IPS-18c (cell line): Measurements from ENCODE around the gene TMEFF1.

Source experiments
- H3K4me3 ChIP-seq: 2 replicates; pipeline ENCODE4 v1.7.0; 2013; ENCODE audit warnings: low read depth, mild to moderate bottlenecking, low read length, moderate library complexity; ENCODE audit not compliant: insufficient read depth
- H3K9me3 ChIP-seq: one replicate; pipeline ENCODE4 v1.6.1; 2013; ENCODE audit warnings: mild to moderate bottlenecking, low read length, moderate library complexity; ENCODE audit not compliant: control insufficient read depth, insufficient read depth

Gene TMEFF1

GRCh38 chr9:100579665-100580064 lies 106.7 kb downstream of the TMEFF1 start:
- Histone ChIP-seq H3K9me3 (no peaks in the 10 kb centered on the region), H3K4me3 (no peak overlapping the region)

- Histone ChIP-seq H3K4me3 (no peak overlapping the region), H3K9me3 (no peaks in the 10 kb centered on the region)
Observed at GRCh38 chr9:100580257-100580656, 107.3 kb downstream of the TMEFF1 start.

GRCh38 chr9:100581081-100581480 lies 108.1 kb downstream of the TMEFF1 start:
- Histone ChIP-seq H3K4me3 (no peak overlapping the region), H3K9me3 (no peaks in the 10 kb centered on the region)

- Histone ChIP-seq H3K4me3 (no peak overlapping the region), H3K9me3 (no peaks in the 10 kb centered on the region)
Observed at GRCh38 chr9:100581661-100582060, 108.7 kb downstream of the TMEFF1 start.

- no peak overlapping the region for H3K4me3 ChIP-seq
- no peaks in the 10 kb centered on the region for H3K9me3 ChIP-seq
Observed at GRCh38 chr9:100583014-100583802, 110.3 kb downstream of the TMEFF1 start.

GRCh38 chr9:100584951-100585350 lies 112.0 kb downstream of the TMEFF1 start:
- Histone ChIP-seq H3K4me3 (no peak overlapping the region), H3K9me3 (no peaks in the 10 kb centered on the region)

- H3K9me3 ChIP-seq: no peaks in the 10 kb centered on the region
- H3K4me3 ChIP-seq: no peak overlapping the region
Observed at GRCh38 chr9:100586093-100586492, 113.1 kb downstream of the TMEFF1 start.

GRCh38 chr9:100587375-100587774 lies 114.4 kb downstream of the TMEFF1 start:
- Histone ChIP-seq H3K4me3 (no peak overlapping the region), H3K9me3 (no peaks in the 10 kb centered on the region)

GRCh38 chr9:100589582-100589981 lies 116.6 kb downstream of the TMEFF1 start:
- H3K4me3 ChIP-seq: no peak overlapping the region
- H3K9me3 ChIP-seq: no peaks in the 10 kb centered on the region

- no peak overlapping the region for H3K4me3 ChIP-seq
Observed at GRCh38 chr9:100590481-100590880, 117.5 kb downstream of the TMEFF1 start.

GRCh38 chr9:100591139-100591538 lies 118.2 kb downstream of the TMEFF1 start:
- Histone ChIP-seq H3K9me3 (no peaks in the 10 kb centered on the region), H3K4me3 (no peak overlapping the region)

More at GRCh38 chr9:100590481-100590880, 117.5 kb downstream of the TMEFF1 start:
- H3K9me3 ChIP-seq: no peaks in the 10 kb centered on the region

- Histone ChIP-seq H3K9me3 (no peaks in the 10 kb centered on the region), H3K4me3 (no peak overlapping the region)
Observed at GRCh38 chr9:100591639-100592412, 118.9 kb downstream of the TMEFF1 start.

- H3K4me3 ChIP-seq: no peak overlapping the region
- no peaks in the 10 kb centered on the region for H3K9me3 ChIP-seq
Observed at GRCh38 chr9:100595391-100596199, 122.6 kb downstream of the TMEFF1 start.

- no peaks in the 10 kb centered on the region for H3K9me3 ChIP-seq
- H3K4me3 ChIP-seq: no peak overlapping the region
Observed at GRCh38 chr9:100597236-100597635, 124.3 kb downstream of the TMEFF1 start.

GRCh38 chr9:100598641-100599145 lies 125.7 kb downstream of the TMEFF1 start:
- peak overlapping the region; percentile 39 for H3K4me3 ChIP-seq
- no peaks in the 10 kb centered on the region for H3K9me3 ChIP-seq

GRCh38 chr9:100600521-100601079 lies 127.7 kb downstream of the TMEFF1 start:
- H3K4me3 ChIP-seq: no peak overlapping the region
- no peaks in the 10 kb centered on the region for H3K9me3 ChIP-seq

- Histone ChIP-seq H3K4me3 (no peak overlapping the region), H3K9me3 (no peaks in the 10 kb centered on the region)
Observed at GRCh38 chr9:100601216-100601615, 128.3 kb downstream of the TMEFF1 start.
